Measurements from ENCODE around the gene LGR6. TPM values are rescaled to one million over a fixed set of nuclear protein-coding genes. Genes with fewer than 3 reads are reported as not detected.
A peak's percentile ranks its signal among the peaks of the same experiment; 100 is the strongest.

LGR6 gene
- total RNA-seq, 1 donor from 2014 or later: 1.8 TPM

GRCh38 chr1:202151045-202151444 is 42.6 kb upstream of the LGR6 start:
- no peaks in the 10 kb centered on the region for H3K9me3 Mint-ChIP-seq (ENCODE audit: low read depth)
- no peak for DNase-seq (ENCODE audit: low spot score)
- peaks cover 18% of the 10 kb centered on the region for H3K4me1 Mint-ChIP-seq (ENCODE audit: low read depth)
- no peak overlapping the region for H3K27ac Mint-ChIP-seq (ENCODE audit: unreplicated experiment)
- H3K27me3 Mint-ChIP-seq (ENCODE audit: low read depth): no peaks in the 10 kb centered on the region
- TF ChIP-seq, protein P1, sequence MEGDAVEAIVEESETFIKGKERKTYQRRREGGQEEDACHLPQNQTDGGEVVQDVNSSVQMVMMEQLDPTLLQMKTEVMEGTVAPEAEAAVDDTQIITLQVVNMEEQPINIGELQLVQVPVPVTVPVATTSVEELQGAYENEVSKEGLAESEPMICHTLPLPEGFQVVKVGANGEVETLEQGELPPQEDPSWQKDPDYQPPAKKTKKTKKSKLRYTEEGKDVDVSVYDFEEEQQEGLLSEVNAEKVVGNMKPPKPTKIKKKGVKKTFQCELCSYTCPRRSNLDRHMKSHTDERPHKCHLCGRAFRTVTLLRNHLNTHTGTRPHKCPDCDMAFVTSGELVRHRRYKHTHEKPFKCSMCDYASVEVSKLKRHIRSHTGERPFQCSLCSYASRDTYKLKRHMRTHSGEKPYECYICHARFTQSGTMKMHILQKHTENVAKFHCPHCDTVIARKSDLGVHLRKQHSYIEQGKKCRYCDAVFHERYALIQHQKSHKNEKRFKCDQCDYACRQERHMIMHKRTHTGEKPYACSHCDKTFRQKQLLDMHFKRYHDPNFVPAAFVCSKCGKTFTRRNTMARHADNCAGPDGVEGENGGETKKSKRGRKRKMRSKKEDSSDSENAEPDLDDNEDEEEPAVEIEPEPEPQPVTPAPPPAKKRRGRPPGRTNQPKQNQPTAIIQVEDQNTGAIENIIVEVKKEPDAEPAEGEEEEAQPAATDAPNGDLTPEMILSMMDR (IDR thresholded peaks at IDR 0.05): no peak
- H3K36me3 Mint-ChIP-seq (ENCODE audit: low read depth): no peaks in the 10 kb centered on the region
- H3K4me3 Mint-ChIP-seq (ENCODE audit: unreplicated experiment): no peak overlapping the region

GRCh38 chr1:202152399-202152798 is 41.2 kb upstream of the LGR6 start:
- H3K4me3 Mint-ChIP-seq (ENCODE audit: unreplicated experiment): no peak overlapping the region
- H3K9me3 Mint-ChIP-seq (ENCODE audit: low read depth): no peaks in the 10 kb centered on the region

GRCh38 chr1:202153284-202153683 is 40.3 kb upstream of the LGR6 start:
- no peak for DNase-seq (ENCODE audit: low spot score)
- Mint-ChIP-seq H3K27ac (ENCODE audit: unreplicated experiment) (no peak overlapping the region), H3K4me1 (ENCODE audit: low read depth) (peaks cover 18% of the 10 kb centered on the region), H3K9me3 (ENCODE audit: low read depth) (no peaks in the 10 kb centered on the region), H3K36me3 (ENCODE audit: low read depth) (no peaks in the 10 kb centered on the region), H3K27me3 (ENCODE audit: low read depth) (no peaks in the 10 kb centered on the region), H3K4me3 (ENCODE audit: unreplicated experiment) (no peak overlapping the region)
- TF ChIP-seq, protein P1 (IDR thresholded peaks at IDR 0.05): no peak

More at GRCh38 chr1:202152399-202152798, 41.2 kb upstream of the LGR6 start:
- H3K27ac Mint-ChIP-seq (ENCODE audit: unreplicated experiment): no peak overlapping the region
- no peaks in the 10 kb centered on the region for H3K36me3 Mint-ChIP-seq (ENCODE audit: low read depth)
- H3K27me3 Mint-ChIP-seq (ENCODE audit: low read depth): no peaks in the 10 kb centered on the region
- TF ChIP-seq, protein P1 (IDR thresholded peaks at IDR 0.05): no peak
- DNase-seq (ENCODE audit: low spot score): no peak
- H3K4me1 Mint-ChIP-seq (ENCODE audit: low read depth): peaks cover 18% of the 10 kb centered on the region

DNA sequence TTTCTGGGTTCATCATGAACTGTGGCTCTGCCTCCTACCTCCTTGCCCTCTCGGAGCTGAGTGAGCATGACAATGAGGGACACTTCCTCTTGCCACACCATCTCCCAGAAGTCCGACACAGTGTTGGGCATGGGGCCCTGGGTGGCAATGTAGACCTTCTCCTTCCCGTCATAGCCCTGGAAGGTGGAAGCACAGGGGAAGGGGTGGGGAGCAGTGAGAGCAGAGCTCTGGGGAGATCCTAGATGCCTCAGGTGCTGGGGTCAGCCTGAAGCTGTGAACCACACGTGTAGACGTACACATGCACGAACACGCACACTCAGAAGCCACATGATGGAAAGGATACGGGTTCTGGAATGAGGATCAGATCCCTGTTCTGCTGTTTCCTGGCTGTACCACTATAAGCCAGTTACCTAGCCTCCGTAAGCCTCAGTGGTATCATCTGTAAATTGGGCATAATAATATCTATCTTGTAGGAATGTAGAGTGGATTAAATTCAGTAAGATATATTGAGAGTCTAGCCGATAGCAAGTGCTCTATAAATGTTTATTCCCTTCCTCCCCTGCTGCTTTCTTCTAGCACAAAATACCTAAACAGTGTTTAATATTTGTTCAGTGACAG is 39.3 kb upstream of the LGR6 start:
- H3K9me3 Mint-ChIP-seq (ENCODE audit: low read depth): no peaks in the 10 kb centered on the region
- no peak overlapping the region for H3K27ac Mint-ChIP-seq (ENCODE audit: unreplicated experiment)

GRCh38 chr1:202154766-202155477 is 38.7 kb upstream of the LGR6 start:
- no peak overlapping the region for H3K4me3 Mint-ChIP-seq (ENCODE audit: unreplicated experiment)
- TF ChIP-seq, protein P1 (IDR thresholded peaks at IDR 0.05): peak; percentile 73
- DNase-seq (ENCODE audit: low spot score): no peak
- H3K36me3 Mint-ChIP-seq (ENCODE audit: low read depth): no peaks in the 10 kb centered on the region
- H3K4me1 Mint-ChIP-seq (ENCODE audit: low read depth): peaks cover 12% of the 10 kb centered on the region
- H3K27ac Mint-ChIP-seq (ENCODE audit: unreplicated experiment): no peak overlapping the region
- no peaks in the 10 kb centered on the region for H3K27me3 Mint-ChIP-seq (ENCODE audit: low read depth)
- no peaks in the 10 kb centered on the region for H3K9me3 Mint-ChIP-seq (ENCODE audit: low read depth)

More for the DNA sequence above, 39.3 kb upstream of the LGR6 start:
- TF ChIP-seq, protein P1 (IDR thresholded peaks at IDR 0.05): no peak
- no peaks in the 10 kb centered on the region for H3K27me3 Mint-ChIP-seq (ENCODE audit: low read depth)
- no peaks in the 10 kb centered on the region for H3K36me3 Mint-ChIP-seq (ENCODE audit: low read depth)
- H3K4me1 Mint-ChIP-seq (ENCODE audit: low read depth): peaks cover 16% of the 10 kb centered on the region
- no peak overlapping the region for H3K4me3 Mint-ChIP-seq (ENCODE audit: unreplicated experiment)
- DNase-seq (ENCODE audit: low spot score): no peak
